Right lobe of liver (tissue), 4 donors: Measurements from ENCODE around the gene PADI4.

ENCODE experiments used
- CTCF ChIP-seq, 4 donors: fragments of 200-600 bp in 3 of 4; fragments of 450-650 bp in 1 of 4; IDR thresholded peaks; one replicate each; pipeline versions ENCODE4 v1.5.1 to v1.8.0; 2016 to 2022; ENCODE audit warnings: antibody characterized with exemption in 4 of 4, mild to moderate bottlenecking in 2 of 4
- POLR2A ChIP-seq: fragments of 450-650 bp; IDR thresholded peaks from one replicate; pipeline ENCODE4 v1.6.1; 2017; ENCODE audit warnings: antibody characterized with exemption, mild to moderate bottlenecking
- donor health status: DM: no; HTN: no; CAD: no.
- donor health status: DM: no; HTN: no; CAD: no.
- donor health status: DM: no; HTN: yes; CAD: no.

- TF ChIP-seq CTCF (IDR thresholded peaks at IDR 0.05) (no peak), POLR2A (no peak)
These were observed 53.7 kb downstream of the PADI4 start for GRCh38 chr1:17361687-17362086.
